Esophagus squamous epithelium (tissue), 4 donors: ENCODE measurements around the gene HYAL3.

Experiments
- CTCF ChIP-seq, 6 experiments: fragments of 450-650 bp in 4 of 6; fragments of 200-600 bp in 2 of 6; sonication (generic) in 2 of 6; IDR thresholded peaks; one replicate each; pipeline ENCODE4 v1.5.1; 2016 to 2019; ENCODE audit warnings: antibody characterized with exemption in 6 of 6, mild to moderate bottlenecking in 4 of 6, moderate library complexity in 4 of 6
- POLR2A ChIP-seq, 4 donors: fragments of 450-650 bp; IDR thresholded peaks; one replicate each; pipeline ENCODE4 v1.6.1; 2017; ENCODE audit warnings: antibody characterized with exemption in 4 of 4, mild to moderate bottlenecking in 4 of 4, moderate library complexity in 3 of 4

- TF ChIP-seq CTCF (IDR thresholded peaks at IDR 0.05) (no peak), POLR2A (IDR thresholded peaks at IDR 0.05) (no peak)
Measured at GRCh38 chr3:50293079-50293801, 6.0 kb downstream of the HYAL3 start.
